Measurements from ENCODE around the gene PSMB9.

Gene PSMB9

GRCh38 chr6:32851025-32851424 is 3.0 kb upstream of the PSMB9 start:
- no peak for TF ChIP-seq CTCF (IDR thresholded peaks at IDR 0.05; ENCODE audit: extremely low read depth, insufficient read depth, missing control alignments)
- DNase-seq (ENCODE audit: low spot score), result no peak
- in situ Hi-C loops (cut with MboI; ENCODE audit: low pct_unique_long_range_greater_than_20kb, low sequenced_read_pairs, unreplicated experiment), result no loop called here

- no peak for TF ChIP-seq CTCF (IDR thresholded peaks at IDR 0.05; ENCODE audit: extremely low read depth, insufficient read depth, missing control alignments)
- in situ Hi-C loops (cut with MboI; ENCODE audit: low pct_unique_long_range_greater_than_20kb, low sequenced_read_pairs, unreplicated experiment), result no loop called here
- DNase-seq (ENCODE audit: low spot score), result peak; percentile 47
Observed at GRCh38 chr6:32852018-32852843, 1.8 kb upstream of the PSMB9 start.

GRCh38 chr6:32852844-32853540 is 1.0 kb upstream of the PSMB9 start:
- no peak for TF ChIP-seq CTCF (IDR thresholded peaks at IDR 0.05; ENCODE audit: extremely low read depth, insufficient read depth, missing control alignments)
- in situ Hi-C loops (cut with MboI; ENCODE audit: low pct_unique_long_range_greater_than_20kb, low sequenced_read_pairs, unreplicated experiment), result no loop called here
- peak; percentile 72 for DNase-seq (ENCODE audit: low spot score)

GRCh38 chr6:32854376-32855178 is 585 bp downstream of the PSMB9 start:
- DNase-seq (ENCODE audit: low spot score), result peak; percentile 70
- in situ Hi-C loops (cut with MboI; ENCODE audit: low pct_unique_long_range_greater_than_20kb, low sequenced_read_pairs, unreplicated experiment), result no loop called here
- no peak for TF ChIP-seq CTCF (IDR thresholded peaks at IDR 0.05; ENCODE audit: extremely low read depth, insufficient read depth, missing control alignments)

- no peak for DNase-seq (ENCODE audit: low spot score)
- TF ChIP-seq CTCF (IDR thresholded peaks at IDR 0.05; ENCODE audit: extremely low read depth, insufficient read depth, missing control alignments), result no peak
- in situ Hi-C loops (cut with MboI; ENCODE audit: low pct_unique_long_range_greater_than_20kb, low sequenced_read_pairs, unreplicated experiment), result no loop called here
Observed at GRCh38 chr6:32855467-32856174, 1.6 kb downstream of the PSMB9 start.

Data from GM13977 (cell line).